Natural killer cell (primary cell): Measurements from ENCODE around the gene KAZN. TPM values are rescaled to one million over a fixed set of nuclear protein-coding genes. Genes with fewer than 3 reads are reported as not detected.
"Not testable (repeated sequence)": the region's sequence is repeated elsewhere in the genome, so short reads cannot be mapped to it uniquely, and the experiment has no call there.

Source experiments
- ATAC-seq, 3 donors: fragments of 150-1000 bp in 2 of 3; fragments of 200-7000 bp in 1 of 3; cut with Tn5 transposase; 1 replicate in 1 of 3; 2 replicates in 2 of 3; pipeline ENCODE4 v1.10.0; 2021; ENCODE audit warnings: mild to moderate bottlenecking in 2 of 3, moderate library complexity in 2 of 3
- DNase-seq, 2 donors: peaks; one replicate each; pipeline versions ENCODE4 v3.0.0 to v3.0.0-alpha.2; 2013 to 2021; ENCODE audit warnings: mixed read lengths in 1 of 2
- H3K27ac ChIP-seq: one replicate; pipeline ENCODE4 v1.5.1; 2013; ENCODE audit warnings: mild to moderate bottlenecking, low read length
- H3K27me3 ChIP-seq: one replicate; pipeline ENCODE4 v1.6.1; 2013; ENCODE audit warnings: low read length; ENCODE audit not compliant: control insufficient read depth, insufficient read depth
- H3K36me3 ChIP-seq: one replicate; pipeline ENCODE4 v1.6.1; 2013; ENCODE audit warnings: low read length; ENCODE audit not compliant: control insufficient read depth, insufficient read depth
- H3K4me1 ChIP-seq: one replicate; pipeline ENCODE4 v1.6.1; 2013; ENCODE audit warnings: low read length; ENCODE audit not compliant: control insufficient read depth, insufficient read depth
- H3K4me3 ChIP-seq: one replicate; pipeline ENCODE4 v1.5.1; 2013; ENCODE audit warnings: low read length
- H3K9me3 ChIP-seq: one replicate; pipeline ENCODE4 v1.6.1; 2013; ENCODE audit warnings: low read length; ENCODE audit not compliant: control insufficient read depth, insufficient read depth
- H3K27ac Mint-ChIP-seq, 2 donors: one replicate each; pipeline ENCODE4 v1.8.0; 2022; ENCODE audit warnings: mild to moderate bottlenecking in 2 of 2, mixed read lengths in 2 of 2, moderate library complexity in 1 of 2
- H3K27me3 Mint-ChIP-seq, 2 donors: one replicate each; pipeline ENCODE4 v1.8.0; 2022; ENCODE audit warnings: low read depth in 2 of 2, mixed read lengths in 2 of 2
- H3K36me3 Mint-ChIP-seq: one replicate; pipeline ENCODE4 v1.8.0; 2022; ENCODE audit warnings: mixed read lengths
- H3K4me1 Mint-ChIP-seq, 2 donors: one replicate each; pipeline ENCODE4 v1.8.0; 2022; ENCODE audit warnings: mixed read lengths in 2 of 2
- H3K4me3 Mint-ChIP-seq: one replicate; pipeline ENCODE4 v1.8.0; 2022; ENCODE audit warnings: mild to moderate bottlenecking, moderate library complexity, mixed read lengths
- H3K9me3 Mint-ChIP-seq, 2 donors: one replicate each; pipeline ENCODE4 v1.8.0; 2022; ENCODE audit warnings: mixed read lengths in 2 of 2
- WGBS: methylation state at CpG from one replicate; pipeline ENCODE4 v1.1.7; 2013; ENCODE audit warnings: missing lambda C conversion rate; ENCODE audit not compliant: insufficient coverage; 5-methylcytosine and 5-hydroxymethylcytosine counted together
- intact Hi-C: fragments of 100-400 bp; cut with micrococcal nuclease; formaldehyde crosslinking; loops from one replicate; pipeline ENCODE4 v1.14.2; 2022
- total RNA-seq, 4 donors: library from RNA; stranded (reverse); fragments of 120-200 nt in 1 of 4; gene quantifications; one replicate each; pipeline versions ENCODE4 v1.2.3 to v1.2.4, GENCODE V29; 2013 to 2022
- TF ChIP-seq, protein P1 (sequence below): fragments of 200-600 bp; IDR thresholded peaks from one replicate; pipeline ENCODE4 v1.8.0; 2022; ENCODE audit warnings: antibody characterized with exemption

The KAZN gene
- total RNA-seq, 3 donors from 2014 or later (not counting 1 experiment from before 2014, with no cell fraction given) = 1.2 to 2.0 (median 1.7) TPM

DNA sequence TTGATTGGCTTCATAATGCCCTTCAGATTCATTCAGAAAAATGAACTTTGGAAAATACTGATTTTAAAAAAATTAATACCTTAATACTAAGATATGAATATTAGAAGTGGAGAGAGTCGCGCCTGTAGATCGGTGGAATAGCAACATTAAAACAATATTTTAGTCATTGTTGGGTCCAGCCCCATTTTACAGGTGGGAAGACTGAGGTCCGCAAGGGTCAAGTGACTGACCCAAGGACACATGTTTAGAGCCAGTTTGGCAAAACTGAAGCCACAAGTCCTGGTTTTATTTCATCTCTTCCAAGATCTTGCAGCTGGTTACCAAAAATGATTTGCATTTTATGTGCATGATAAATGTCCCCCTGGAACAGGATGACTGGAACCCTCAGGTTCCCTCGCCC lies 441.4 kb downstream of the KAZN start:
- no peak overlapping the region for H3K4me3 Mint-ChIP-seq
- 98% methylated on average over 5 of the region's 5 CpGs for WGBS
- H3K4me1 Mint-ChIP-seq = no peaks in the 10 kb centered on the region
- TF ChIP-seq, protein P1, sequence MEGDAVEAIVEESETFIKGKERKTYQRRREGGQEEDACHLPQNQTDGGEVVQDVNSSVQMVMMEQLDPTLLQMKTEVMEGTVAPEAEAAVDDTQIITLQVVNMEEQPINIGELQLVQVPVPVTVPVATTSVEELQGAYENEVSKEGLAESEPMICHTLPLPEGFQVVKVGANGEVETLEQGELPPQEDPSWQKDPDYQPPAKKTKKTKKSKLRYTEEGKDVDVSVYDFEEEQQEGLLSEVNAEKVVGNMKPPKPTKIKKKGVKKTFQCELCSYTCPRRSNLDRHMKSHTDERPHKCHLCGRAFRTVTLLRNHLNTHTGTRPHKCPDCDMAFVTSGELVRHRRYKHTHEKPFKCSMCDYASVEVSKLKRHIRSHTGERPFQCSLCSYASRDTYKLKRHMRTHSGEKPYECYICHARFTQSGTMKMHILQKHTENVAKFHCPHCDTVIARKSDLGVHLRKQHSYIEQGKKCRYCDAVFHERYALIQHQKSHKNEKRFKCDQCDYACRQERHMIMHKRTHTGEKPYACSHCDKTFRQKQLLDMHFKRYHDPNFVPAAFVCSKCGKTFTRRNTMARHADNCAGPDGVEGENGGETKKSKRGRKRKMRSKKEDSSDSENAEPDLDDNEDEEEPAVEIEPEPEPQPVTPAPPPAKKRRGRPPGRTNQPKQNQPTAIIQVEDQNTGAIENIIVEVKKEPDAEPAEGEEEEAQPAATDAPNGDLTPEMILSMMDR = no peak
- H3K27me3 Mint-ChIP-seq = no peaks in the 10 kb centered on the region
- DNase-seq = no peak
- Histone ChIP-seq H3K27ac (no peak overlapping the region), H3K27me3 (no peaks in the 10 kb centered on the region), H3K9me3 (no peaks in the 10 kb centered on the region), H3K4me1 (no peaks in the 10 kb centered on the region), H3K36me3 (no peaks in the 10 kb centered on the region), H3K4me3 (no peak overlapping the region)
- H3K27ac Mint-ChIP-seq = no peak overlapping the region
- intact Hi-C loops = no loop called here
- ATAC-seq = no peak
- no peaks in the 10 kb centered on the region for H3K36me3 Mint-ChIP-seq
- H3K9me3 Mint-ChIP-seq = no peaks in the 10 kb centered on the region

DNA sequence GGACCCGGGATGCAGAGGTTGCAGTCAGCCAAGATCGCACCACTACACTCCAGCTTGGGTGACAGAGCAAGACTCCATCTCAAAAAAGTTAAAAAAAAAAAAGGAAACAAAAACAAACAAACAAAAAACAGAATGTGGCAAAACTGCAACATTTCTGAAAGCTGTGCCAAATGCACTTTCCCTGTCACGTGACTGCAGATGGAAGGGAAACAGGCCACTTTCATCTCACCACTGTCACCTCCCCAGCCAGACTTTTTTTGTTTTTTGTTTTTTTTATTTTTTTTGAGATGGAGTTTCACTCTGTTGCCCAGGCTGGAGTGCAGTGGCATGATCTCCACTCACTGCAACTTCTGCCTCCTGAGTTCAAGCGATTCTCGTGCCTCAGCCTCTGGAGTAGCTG lies 442.2 kb downstream of the KAZN start:
- H3K27me3 Mint-ChIP-seq, H3K36me3 Mint-ChIP-seq, ATAC-seq, H3K9me3 ChIP-seq, H3K4me1 Mint-ChIP-seq, H3K27me3 ChIP-seq, H3K9me3 Mint-ChIP-seq, H3K4me3 Mint-ChIP-seq, H3K27ac Mint-ChIP-seq, intact Hi-C loops, H3K4me1 ChIP-seq, DNase-seq, H3K36me3 ChIP-seq, H3K27ac ChIP-seq, H3K4me3 ChIP-seq: not testable (repeated sequence)
- WGBS = 75% methylated on average over 5 of the region's 5 CpGs

DNA sequence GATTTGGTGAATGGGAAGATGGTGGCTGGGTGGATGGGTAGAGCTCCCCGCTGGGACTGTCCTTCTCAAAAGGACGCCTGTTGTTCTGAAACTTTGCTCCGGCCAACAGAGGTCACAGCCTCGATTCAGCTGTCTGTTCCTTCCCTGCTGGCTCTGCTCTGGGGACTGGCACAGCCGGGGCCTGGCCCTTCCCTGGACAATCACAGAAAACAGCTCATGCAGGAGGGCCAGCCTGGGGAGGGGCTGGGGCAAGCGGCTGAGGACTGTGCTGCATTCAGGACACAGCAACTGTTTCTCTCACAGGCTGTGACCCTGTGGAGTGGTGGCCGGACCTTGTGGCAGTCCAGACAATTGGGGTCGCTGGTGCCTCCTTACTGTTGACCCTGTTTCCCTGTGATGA lies 444.4 kb downstream of the KAZN start:
- Mint-ChIP-seq H3K36me3 (no peaks in the 10 kb centered on the region), H3K4me1 (peaks cover 0 to 5% of the 10 kb centered on the region in 2 donors), H3K4me3 (no peak overlapping the region), H3K27ac (no peak overlapping the region), H3K27me3 (no peaks in the 10 kb centered on the region), H3K9me3 (no peaks in the 10 kb centered on the region)
- H3K27me3 ChIP-seq = no peaks in the 10 kb centered on the region
- TF ChIP-seq, protein P1 = no peak
- H3K4me3 ChIP-seq = no peak overlapping the region
- no peak overlapping the region for H3K27ac ChIP-seq
- ATAC-seq = no peak
- no peak for DNase-seq
- H3K36me3 ChIP-seq = no peaks in the 10 kb centered on the region
- intact Hi-C loops = no loop called here
- no peaks in the 10 kb centered on the region for H3K9me3 ChIP-seq
- no peaks in the 10 kb centered on the region for H3K4me1 ChIP-seq
- WGBS = 90% methylated on average over 8 of the region's 8 CpGs

DNA sequence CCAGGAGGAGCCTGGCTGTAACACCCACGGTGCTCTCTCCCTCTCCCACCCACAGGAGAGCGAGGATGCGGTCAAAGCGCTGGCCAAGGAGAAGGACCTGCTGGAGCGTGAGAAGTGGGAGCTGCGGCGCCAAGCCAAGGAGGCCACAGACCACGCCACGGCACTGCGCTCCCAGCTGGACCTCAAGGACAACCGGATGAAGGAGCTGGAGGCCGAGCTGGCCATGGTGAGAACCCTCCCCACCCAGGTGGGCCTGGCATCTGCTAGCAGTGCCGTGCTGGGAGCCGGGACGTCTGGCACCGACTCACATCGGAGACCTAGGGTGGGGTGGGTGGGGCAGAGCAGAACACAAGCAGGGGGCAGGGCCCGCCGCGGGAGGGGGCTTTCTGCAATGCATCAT lies 445.4 kb downstream of the KAZN start:
- no peak overlapping the region for H3K27ac Mint-ChIP-seq
- Histone ChIP-seq H3K27me3 (no peaks in the 10 kb centered on the region), H3K36me3 (no peaks in the 10 kb centered on the region), H3K4me1 (no peaks in the 10 kb centered on the region), H3K9me3 (no peaks in the 10 kb centered on the region), H3K4me3 (no peak overlapping the region), H3K27ac (no peak overlapping the region)
- TF ChIP-seq, protein P1 = no peak
- H3K9me3 Mint-ChIP-seq = no peaks in the 10 kb centered on the region
- no peak for DNase-seq
- H3K27me3 Mint-ChIP-seq = no peaks in the 10 kb centered on the region
- intact Hi-C loops = no loop called here
- no peak overlapping the region for H3K4me3 Mint-ChIP-seq
- peaks cover 0 to 5% of the 10 kb centered on the region in 2 donors for H3K4me1 Mint-ChIP-seq
- no peaks in the 10 kb centered on the region for H3K36me3 Mint-ChIP-seq
- WGBS = 96% methylated on average over 20 of the region's 20 CpGs
- ATAC-seq = no peak
